OCI-LY1 (cell line): ENCODE data around the gene PTGIR.

Experiments used
- CTCF ChIP-seq: fragments of 200-600 bp; sonication (generic), shearing (Covaris generic); IDR thresholded peaks from 2 replicates; pipeline ENCODE4 v1.5.1; 2017; ENCODE audit warnings: mild to moderate bottlenecking, antibody characterized with exemption, low read length, moderate library complexity, mixed read lengths
- EZH2 ChIP-seq: fragments of 200-600 bp; sonication (generic), shearing (Covaris generic); IDR thresholded peaks from 2 replicates; pipeline ENCODE4 v1.8.0; 2017; ENCODE audit warnings: borderline replicate concordance, mixed run types, mild to moderate bottlenecking, antibody characterized with exemption, low read length, moderate library complexity, mixed read lengths

DNA sequence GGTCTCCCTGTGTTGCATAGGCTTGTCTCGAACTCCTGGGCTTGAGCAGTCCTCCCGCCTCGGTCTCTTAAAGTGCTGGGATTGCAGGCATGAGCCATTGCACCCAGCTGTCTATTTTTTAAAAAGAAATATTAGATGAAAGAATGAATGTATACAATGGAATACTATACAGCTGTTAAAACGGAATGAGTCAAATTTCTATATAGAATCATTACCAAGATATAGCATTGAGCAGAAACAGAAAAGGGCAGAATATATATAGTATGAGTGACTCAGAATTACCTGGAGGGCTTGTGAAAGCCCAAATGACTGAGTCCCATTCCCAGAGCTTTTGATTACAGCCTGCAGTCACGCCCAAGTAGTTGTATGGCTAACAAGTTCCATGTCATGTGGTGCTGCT lies 31.7 kb upstream of the PTGIR start:
- TF ChIP-seq CTCF (no peak), EZH2 (no peak)
